HepG2 (cell line): ENCODE results near the gene TTC23. TPM values are rescaled to one million over a fixed set of nuclear protein-coding genes. Genes with fewer than 3 reads are reported as not detected.

Experiments used
- ATAC-seq: fragments of 200-7000 bp; cut with Tn5 transposase; 3 replicates; pipeline ENCODE4 v1.9.1; 2020; ENCODE audit warnings: mild to moderate bottlenecking, moderate library complexity
- BruUV-seq: library from RNA; stranded (reverse); fragments of 400-500 nt; replicated peaks from 2 replicates; lab custom pipeline; 2021; lab: Mats Ljungman, UMichigan
- CTCF ChIA-PET: fragments of 300-600 bp; formaldehyde crosslinking; extraction: SDS; loops from one replicate; lab custom pipeline; 2021; ENCODE audit warnings: low total read pairs, inconsistent platforms, low intra/inter-chr PET ratio; lab: Yijun Ruan, JAX
- POLR2A ChIA-PET: fragments of 350-600 bp; sonication (Branson Sonifier 250); formaldehyde crosslinking; loops from one replicate; lab custom pipeline; 2020; ENCODE audit warnings: antibody characterized with exemption, inconsistent platforms; lab: Yijun Ruan, JAX
- DNase-seq: peaks from one replicate; pipeline ENCODE4 v3.0.0-alpha.2; 2015; ENCODE audit warnings: low spot score
- FAIRE-seq: peaks from 3 replicates; lab custom pipeline; 2011; peaks lifted over from hg19 to GRCh38; lab: Jason Lieb, UNC
- H2AFZ ChIP-seq: one replicate; pipeline ENCODE4 v1.6.1; 2011; ENCODE audit warnings: low read length, inconsistent platforms
- H3K27ac ChIP-seq: fragments of 300-600 bp; 3 replicates; pipeline ENCODE4 v1.8.0; 2011; ENCODE audit warnings: mixed run types, mild to moderate bottlenecking, mixed read lengths, low read length, inconsistent platforms; ENCODE audit not compliant: insufficient read depth; ENCODE audit errors: extremely low read length
- H3K27me3 ChIP-seq, 2 experiments: fragments of 200-600 bp in 1 of 2; 2 replicates in 1 of 2; 3 replicates in 1 of 2; pipeline versions ENCODE4 v1.6.0 to v1.8.0; 2011; ENCODE audit warnings: low read length in 2 of 2, mild to moderate bottlenecking in 2 of 2, moderate library complexity in 2 of 2, inconsistent platforms in 1 of 2; ENCODE audit not compliant: insufficient read depth in 2 of 2, control insufficient read depth in 1 of 2
- H3K36me3 ChIP-seq, 2 experiments: fragments of 200-600 bp in 1 of 2; replicated peaks in 1 of 2; 2 replicates in 1 of 2; 3 replicates in 1 of 2; pipeline versions ENCODE4 v1.5.1 to v1.8.0; 2011; ENCODE audit warnings: low read length in 2 of 2, inconsistent platforms in 1 of 2; ENCODE audit not compliant: insufficient read depth in 2 of 2, control insufficient read depth in 1 of 2
- H3K4me1 ChIP-seq: 2 replicates; pipeline ENCODE4 v1.5.1; 2012; ENCODE audit warnings: low read length, inconsistent platforms; ENCODE audit not compliant: insufficient read depth
- H3K4me2 ChIP-seq: 2 replicates; pipeline ENCODE4 v1.6.0; 2011; ENCODE audit warnings: low read depth, low read length, inconsistent platforms
- H3K4me3 ChIP-seq, 3 experiments: fragments of 200-600 bp in 1 of 3; sonication (generic), shearing (Covaris generic) in 1 of 3; replicated peaks in 1 of 3; 2 replicates each; pipeline ENCODE4 v1.5.1; 2011 to 2016; ENCODE audit warnings: low read length in 3 of 3, inconsistent platforms in 2 of 3, low read depth in 2 of 3, mild to moderate bottlenecking in 2 of 3, control low read depth in 1 of 3, mixed read lengths in 1 of 3; ENCODE audit not compliant: insufficient read depth in 1 of 3
- H3K79me2 ChIP-seq: one replicate; pipeline ENCODE4 v1.6.1; 2011; ENCODE audit warnings: low read length, inconsistent platforms; ENCODE audit not compliant: insufficient read depth
- H3K9ac ChIP-seq: 2 replicates; pipeline ENCODE4 v1.6.0; 2011; ENCODE audit warnings: mild to moderate bottlenecking, low read depth, low read length, inconsistent platforms; ENCODE audit not compliant: insufficient read depth
- H3K9me3 ChIP-seq: 2 replicates; pipeline ENCODE4 v1.5.1; 2012; ENCODE audit warnings: mild to moderate bottlenecking, low read length
- H4K20me1 ChIP-seq: 2 replicates; pipeline ENCODE4 v1.6.0; 2011; ENCODE audit warnings: inconsistent platforms, mild to moderate bottlenecking, low read length, moderate library complexity; ENCODE audit not compliant: insufficient read depth
- AFF4 ChIP-seq: sonication (generic); formaldehyde crosslinking; IDR thresholded peaks from 2 replicates; pipeline ENCODE4 v1.4.0; 2020; ENCODE audit warnings: missing genetic modification reagents
- AHDC1 ChIP-seq: sonication (generic); formaldehyde crosslinking; IDR thresholded peaks from 2 replicates; pipeline ENCODE4 v1.5.1; 2020; ENCODE audit warnings: mild to moderate bottlenecking, missing genetic modification reagents, borderline replicate concordance
- ISX ChIP-seq: sonication (generic); formaldehyde crosslinking; conservative IDR thresholded peaks from 2 replicates; pipeline ENCODE4 v1.5.0; 2020; ENCODE audit warnings: missing genetic modification reagents
- KLF16 ChIP-seq, 2 experiments: sonication (generic) in 1 of 2; formaldehyde crosslinking in 1 of 2; IDR thresholded peaks; 2 replicates each; pipeline versions ENCODE4 v1.6.1 to v1.8.0; 2016 to 2023; ENCODE audit warnings: missing genetic modification reagents in 2 of 2, missing compliant biosample characterization in 1 of 2
- RBAK ChIP-seq: sonication (generic); formaldehyde crosslinking; IDR thresholded peaks from 2 replicates; pipeline ENCODE4 v1.5.1; 2020; ENCODE audit warnings: mild to moderate bottlenecking, missing genetic modification reagents
- REXO4 ChIP-seq: sonication (generic); formaldehyde crosslinking; IDR thresholded peaks from 2 replicates; pipeline ENCODE4 v1.8.0; 2022; ENCODE audit warnings: missing genetic modification reagents, mild to moderate bottlenecking, borderline replicate concordance
- SRY ChIP-seq: sonication (generic); formaldehyde crosslinking; IDR thresholded peaks from 2 replicates; pipeline ENCODE4 v1.8.0; 2022; ENCODE audit warnings: mild to moderate bottlenecking, missing genetic modification reagents
- TBP ChIP-seq: sonication (generic); formaldehyde crosslinking; IDR thresholded peaks from 2 replicates; pipeline ENCODE4 v1.5.0; 2020; ENCODE audit warnings: missing genetic modification reagents
- ZEB1 ChIP-seq: IDR thresholded peaks from 2 replicates; pipeline ENCODE4 v1.6.1; 2012; ENCODE audit warnings: mild to moderate bottlenecking, low read depth, inconsistent platforms; ENCODE audit not compliant: insufficient replicate concordance
- ZNF251 ChIP-seq: sonication (generic); formaldehyde crosslinking; IDR thresholded peaks from 2 replicates; pipeline ENCODE4 v1.9.0; 2021; ENCODE audit warnings: mild to moderate bottlenecking, missing genetic modification reagents
- ZNF253 ChIP-seq: sonication (generic); formaldehyde crosslinking; IDR thresholded peaks from 2 replicates; pipeline ENCODE4 v1.8.0; 2022; ENCODE audit warnings: mild to moderate bottlenecking, missing genetic modification reagents, borderline replicate concordance
- ZNF281 ChIP-seq: sonication (generic); formaldehyde crosslinking; IDR thresholded peaks from 2 replicates; pipeline ENCODE4 v1.4.0; 2020; ENCODE audit warnings: missing genetic modification reagents, borderline replicate concordance
- ZNF737 ChIP-seq: sonication (generic); formaldehyde crosslinking; IDR thresholded peaks from 2 replicates; pipeline ENCODE4 v1.5.0; 2020; ENCODE audit warnings: missing genetic modification reagents, mild to moderate bottlenecking, borderline replicate concordance
- WGBS: methylation state at CpG from one replicate; pipeline ENCODE4 v1.1.6; 2017; ENCODE audit warnings: low lambda C conversion rate; 5-methylcytosine and 5-hydroxymethylcytosine counted together
- in situ Hi-C: cut with HindIII; loops from 2 replicates; pipeline ENCODE4 v1.10.0; 2017; ENCODE audit warnings: low pct_unique_long_range_greater_than_20kb; ENCODE audit not compliant: extremely low pct_ligation_motif_present
- intact Hi-C: fragments of 100-400 bp; cut with micrococcal nuclease; formaldehyde crosslinking; loops from one replicate; pipeline ENCODE4 v1.10.0; 2022; ENCODE audit not compliant: unreplicated experiment
- polyA plus RNA-seq, 8 experiments: library from polyadenylated mRNA; depleted of rRNA in 3 of 8; stranded (reverse) in 7 of 8; unstranded in 1 of 8; fragments of >200 nt; fragmentation: Illumina TruSeq in 4 of 8; extraction: Trizol in 4 of 8; gene quantifications; 2 replicates each; pipeline versions ENCODE4 v1.2.1 to v1.2.3, GENCODE V29; 2011 to 2016; ENCODE audit warnings: low read depth in 4 of 8, missing spikeins in 1 of 8, mixed read lengths in 1 of 8; ENCODE audit not compliant: insufficient read depth in 1 of 8
- total RNA-seq, 5 experiments: library from RNA; depleted of rRNA; stranded (reverse); fragments of >200 nt; fragmentation: Illumina TruSeq; extraction: Trizol; gene quantifications; 2 replicates each; pipeline ENCODE4 v1.2.3, GENCODE V29; 2016; ENCODE audit warnings: low read depth in 1 of 5

TTC23 gene
- total and polyA plus RNA-seq, 2 of the 13 experiments (the other 11 are each of a cell fraction or from before 2014, with no cell fraction given), result 1.6 to 11.7 TPM

- WGBS, result 97% methylated on average over 8 of the region's 8 CpGs
- TF ChIP-seq ZNF251 (CRISPR knock-in tag) (no peak), ISX (CRISPR knock-in tag) (no peak), ZNF253 (CRISPR knock-in tag) (no peak), AFF4 (CRISPR knock-in tag) (no peak), RBAK (no peak), KLF16 (CRISPR knock-in tag; IDR thresholded peaks at IDR 0.05) (no peak), ZNF281 (no peak), ZEB1 (no peak), TBP (CRISPR knock-in tag) (no peak), SRY (CRISPR knock-in tag) (no peak), ZNF737 (CRISPR knock-in tag) (no peak), REXO4 (CRISPR knock-in tag) (no peak), AHDC1 (no peak)
These were observed 132.3 kb downstream of the TTC23 start for GRCh38 chr15:99117111-99117510.

More at GRCh38 chr15:99117111-99117510, 132.3 kb downstream of the TTC23 start:
- no peak overlapping the region for H3K9ac ChIP-seq
- CTCF ChIA-PET, result no interaction called here
- no peak overlapping the region for H3K4me3 ChIP-seq
- in situ Hi-C loops (no loop called here), intact Hi-C loops (no loop called here)
- no peak for ATAC-seq
- H3K27me3 ChIP-seq, result no peaks in the 10 kb centered on the region
- no peaks in the 10 kb centered on the region; a peak in 1 of 5 replicates for H3K36me3 ChIP-seq
- H3K79me2 ChIP-seq, result no peaks in the 10 kb centered on the region
- H3K9me3 ChIP-seq, result no peaks in the 10 kb centered on the region
- H3K4me2 ChIP-seq, result no peak overlapping the region
- POLR2A ChIA-PET, result no interaction called here
- no peak for FAIRE-seq
- no peak overlapping the region for H3K27ac ChIP-seq
- H2AFZ ChIP-seq, result no peak overlapping the region
- BruUV-seq, result no TSS peak
- no peaks in the 10 kb centered on the region for H4K20me1 ChIP-seq
- peaks cover 22% of the 10 kb centered on the region for H3K4me1 ChIP-seq
- no peak for DNase-seq
